HG02763 (cell line): ENCODE results near the gene FEM1A.
"Not testable (repeated sequence)": the region's sequence is repeated elsewhere in the genome, so short reads cannot be mapped to it uniquely, and the experiment has no call there.

Experiments
- ATAC-seq: cut with Tn5 transposase; IDR thresholded peaks from one replicate; pipeline ENCODE4 v1.9.1; 2021; ENCODE audit warnings: mild to moderate bottlenecking, moderate library complexity; ENCODE audit not compliant: unreplicated experiment

FEM1A gene

GRCh38 chr19:4773047-4773640 is 18.4 kb upstream of the FEM1A start:
- ATAC-seq: no peak

GRCh38 chr19:4774136-4774535 is 17.4 kb upstream of the FEM1A start:
- ATAC-seq: no peak

GRCh38 chr19:4775627-4776152 is 15.8 kb upstream of the FEM1A start:
- ATAC-seq: no peak

GRCh38 chr19:4776436-4777211 is 14.9 kb upstream of the FEM1A start:
- no peak for ATAC-seq

- not testable (repeated sequence) for ATAC-seq
These were observed 13.4 kb upstream of the FEM1A start for GRCh38 chr19:4778124-4778523.

GRCh38 chr19:4780860-4781259 is 10.7 kb upstream of the FEM1A start:
- no peak for ATAC-seq

- no peak for ATAC-seq
These were observed 9.7 kb upstream of the FEM1A start for GRCh38 chr19:4781801-4782200.

GRCh38 chr19:4786412-4787016 is 5.0 kb upstream of the FEM1A start:
- not testable (repeated sequence) for ATAC-seq

GRCh38 chr19:4792019-4792865 is 708 bp downstream of the FEM1A start:
- not testable (repeated sequence) for ATAC-seq

GRCh38 chr19:4792866-4793195 is 1.3 kb downstream of the FEM1A start:
- ATAC-seq: not testable (repeated sequence)

- ATAC-seq: not testable (repeated sequence)
These were observed 1.7 kb downstream of the FEM1A start for GRCh38 chr19:4793278-4793677.

GRCh38 chr19:4794971-4795370 is 3.4 kb downstream of the FEM1A start:
- ATAC-seq: no peak

- no peak for ATAC-seq
These were observed 3.9 kb downstream of the FEM1A start for GRCh38 chr19:4795400-4795799.

GRCh38 chr19:4800591-4801081 is 9.1 kb downstream of the FEM1A start:
- no peak for ATAC-seq

GRCh38 chr19:4801085-4801619 is 9.6 kb downstream of the FEM1A start:
- ATAC-seq: no peak

- ATAC-seq: no peak
These were observed 11.2 kb downstream of the FEM1A start for GRCh38 chr19:4802711-4803110.

- no peak for ATAC-seq
These were observed 12.5 kb downstream of the FEM1A start for GRCh38 chr19:4803736-4804695.

GRCh38 chr19:4805140-4805539 is 13.6 kb downstream of the FEM1A start:
- not testable (repeated sequence) for ATAC-seq

- no peak for ATAC-seq
These were observed 14.8 kb downstream of the FEM1A start for GRCh38 chr19:4806384-4806783.
